ENCODE results near the gene BOK.
"Not testable (repeated sequence)": the region's sequence is repeated elsewhere in the genome, so short reads cannot be mapped to it uniquely, and the experiment has no call there.

GRCh38 chr2:241525818-241526780, 32.4 kb upstream of the BOK start:
- TF ChIP-seq, protein P1, sequence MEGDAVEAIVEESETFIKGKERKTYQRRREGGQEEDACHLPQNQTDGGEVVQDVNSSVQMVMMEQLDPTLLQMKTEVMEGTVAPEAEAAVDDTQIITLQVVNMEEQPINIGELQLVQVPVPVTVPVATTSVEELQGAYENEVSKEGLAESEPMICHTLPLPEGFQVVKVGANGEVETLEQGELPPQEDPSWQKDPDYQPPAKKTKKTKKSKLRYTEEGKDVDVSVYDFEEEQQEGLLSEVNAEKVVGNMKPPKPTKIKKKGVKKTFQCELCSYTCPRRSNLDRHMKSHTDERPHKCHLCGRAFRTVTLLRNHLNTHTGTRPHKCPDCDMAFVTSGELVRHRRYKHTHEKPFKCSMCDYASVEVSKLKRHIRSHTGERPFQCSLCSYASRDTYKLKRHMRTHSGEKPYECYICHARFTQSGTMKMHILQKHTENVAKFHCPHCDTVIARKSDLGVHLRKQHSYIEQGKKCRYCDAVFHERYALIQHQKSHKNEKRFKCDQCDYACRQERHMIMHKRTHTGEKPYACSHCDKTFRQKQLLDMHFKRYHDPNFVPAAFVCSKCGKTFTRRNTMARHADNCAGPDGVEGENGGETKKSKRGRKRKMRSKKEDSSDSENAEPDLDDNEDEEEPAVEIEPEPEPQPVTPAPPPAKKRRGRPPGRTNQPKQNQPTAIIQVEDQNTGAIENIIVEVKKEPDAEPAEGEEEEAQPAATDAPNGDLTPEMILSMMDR (IDR thresholded peaks at IDR 0.05; ENCODE audit: low read depth, low read length, missing input control): not testable (repeated sequence)
- TF ChIP-seq FOXA2 (IDR thresholded peaks at IDR 0.05); ZBTB33 (IDR thresholded peaks at IDR 0.05); RAD21 (IDR thresholded peaks at IDR 0.05); MAX (IDR thresholded peaks at IDR 0.05); JUND (IDR thresholded peaks at IDR 0.05); SP1 (IDR thresholded peaks at IDR 0.05); REST (IDR thresholded peaks at IDR 0.05); TAF1 (conservative IDR thresholded peaks at IDR 0.05); RXRA (IDR thresholded peaks at IDR 0.05); EGR1 (IDR thresholded peaks at IDR 0.05; ENCODE audit: low read depth in 2 of 2); GABPA (IDR thresholded peaks at IDR 0.05 in 1 of 2, conservative IDR thresholded peaks at IDR 0.05 in 1 of 2); HNF4G (IDR thresholded peaks at IDR 0.05): not testable (repeated sequence)
- TF ChIP-seq, protein P2, sequence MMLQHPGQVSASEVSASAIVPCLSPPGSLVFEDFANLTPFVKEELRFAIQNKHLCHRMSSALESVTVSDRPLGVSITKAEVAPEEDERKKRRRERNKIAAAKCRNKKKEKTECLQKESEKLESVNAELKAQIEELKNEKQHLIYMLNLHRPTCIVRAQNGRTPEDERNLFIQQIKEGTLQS (IDR thresholded peaks at IDR 0.05): not testable (repeated sequence)

All from liver (tissue), 3 donors.